ENCODE data around the gene KRT36. TPM values are rescaled to one million over a fixed set of nuclear protein-coding genes. Genes with fewer than 3 reads are reported as not detected.

The KRT36 gene
- polyA plus RNA-seq (2013) = not detected in 2 replicates

DNA sequence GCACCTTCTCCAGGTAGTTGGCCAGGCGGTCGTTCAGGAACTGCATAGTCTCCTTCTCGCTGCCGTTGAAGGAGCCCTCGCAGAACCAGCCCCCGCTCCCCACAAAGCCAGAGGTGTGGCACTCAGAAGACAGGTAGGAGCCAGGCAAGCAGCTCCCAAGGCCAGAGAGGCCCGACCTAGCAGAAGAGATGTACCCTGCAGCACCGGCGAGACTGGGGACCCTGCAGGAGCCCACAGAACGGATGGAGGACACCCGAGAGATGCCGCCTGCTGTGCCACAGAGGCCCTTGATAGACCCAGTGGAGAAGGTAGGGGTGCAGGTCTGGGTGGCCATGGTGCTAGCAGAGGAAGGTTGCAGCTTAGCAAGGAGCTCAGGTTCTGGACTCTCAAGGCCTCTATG is at the start of gene KRT36:
Gene KRT36 (minus strand): TSS at position 380 of the 400 bp plus-strand sequence. CDS start 46 bp downstream, at position 334.
- H2BK5ac ChIP-seq (ENCODE audit: low read depth, low read length, poor library complexity) = no peak within 1 kb of the TSS
- DNase-seq = no peak
- H2AFZ ChIP-seq (ENCODE audit: insufficient read depth, low read length, poor library complexity) = no peak within 1 kb of the TSS
- H3K23ac ChIP-seq (ENCODE audit: low read length) = no peak within 1 kb of the TSS
- H2AK5ac ChIP-seq (ENCODE audit: low read length) = no peak within 1 kb of the TSS
- H2BK120ac ChIP-seq (ENCODE audit: insufficient read depth, low read length, poor library complexity) = no peak within 1 kb of the TSS
- no peak within 1 kb of the TSS for H3K27ac ChIP-seq (ENCODE audit: low read depth, low read length)
- H3K79me1 ChIP-seq (ENCODE audit: low read length) = no peaks in the 10 kb centered on the region
- no peak within 1 kb of the TSS for H2BK12ac ChIP-seq (ENCODE audit: low read length)
- no peaks in the 10 kb centered on the region for H3K36me3 ChIP-seq (ENCODE audit: control insufficient read depth in 1 of 2, insufficient read depth in 2 of 2, low read length in 2 of 2)
- no peak within 1 kb of the TSS for H3K4me3 ChIP-seq (ENCODE audit: low read depth, low read length)
- no peak within 1 kb of the TSS for H3K9ac ChIP-seq (ENCODE audit: low read length)
- no CpG with 5 or more reads among the region's 12 CpGs for WGBS (ENCODE audit: extremely low coverage, insufficient coverage, insufficient read length)
- no peak within 1 kb of the TSS for H4K91ac ChIP-seq (ENCODE audit: low read depth, low read length)
- no peaks in the 10 kb centered on the region for H3K9me3 ChIP-seq (ENCODE audit: insufficient read depth, low read depth, low read length)
- H3K14ac ChIP-seq (ENCODE audit: low read length) = no peak within 1 kb of the TSS
- H4K8ac ChIP-seq (ENCODE audit: low read depth, low read length) = no peak within 1 kb of the TSS
- no peak within 1 kb of the TSS for H3K4ac ChIP-seq (ENCODE audit: low read depth, low read length)
- H4K12ac ChIP-seq (ENCODE audit: low read depth, low read length) = no peak within 1 kb of the TSS
- no peak within 1 kb of the TSS for H3K4me2 ChIP-seq (ENCODE audit: low read length)
- H3K18ac ChIP-seq (ENCODE audit: low read length) = no peak within 1 kb of the TSS
- H3K27me3 ChIP-seq (ENCODE audit: insufficient read depth, low read length) = no peaks in the 10 kb centered on the region
- no peaks in the 10 kb centered on the region for H3K79me2 ChIP-seq (ENCODE audit: control insufficient read depth, insufficient read depth, low read length, poor library complexity)
- no peaks in the 10 kb centered on the region for H3K4me1 ChIP-seq (ENCODE audit: control insufficient read depth in 1 of 2, insufficient read depth in 2 of 2, low read length in 2 of 2)

DNA sequence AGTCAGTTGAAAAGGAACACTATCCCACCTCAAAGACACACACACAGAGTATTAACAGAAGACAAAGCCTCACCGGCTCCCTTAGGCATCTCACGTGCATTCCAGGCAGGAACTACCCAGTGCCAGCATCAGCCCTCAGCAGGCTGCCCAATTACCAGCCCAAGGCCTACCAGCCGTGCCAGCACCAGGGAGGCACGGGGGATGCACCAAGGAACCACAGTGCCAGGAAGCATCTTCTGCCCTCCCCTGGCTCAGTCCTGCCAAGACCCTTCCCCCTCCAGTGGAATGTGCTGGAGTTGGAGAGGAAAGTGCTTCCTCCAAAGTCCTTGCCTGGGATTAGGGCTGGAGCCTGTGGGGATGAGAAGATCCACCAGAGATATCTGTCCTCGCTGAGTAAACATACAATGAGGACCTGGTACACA is 49.4 kb upstream of the KRT36 start:
- Histone ChIP-seq H3K18ac (ENCODE audit: low read length) (peak overlapping the region; percentile 79), H4K91ac (ENCODE audit: low read depth, low read length) (peak overlapping the region; percentile 82), H4K12ac (ENCODE audit: low read depth, low read length) (no peak overlapping the region), H4K8ac (ENCODE audit: low read depth, low read length) (peak overlapping the region; percentile 6), H2AK5ac (ENCODE audit: low read length) (peak overlapping the region; percentile 95), H3K27me3 (ENCODE audit: insufficient read depth, low read length) (no peaks in the 10 kb centered on the region), H3K36me3 (ENCODE audit: control insufficient read depth in 1 of 2, insufficient read depth in 2 of 2, low read length in 2 of 2) (no peaks in the 10 kb centered on the region), H3K4ac (ENCODE audit: low read depth, low read length) (peak overlapping the region; percentile 3), H3K9me3 (ENCODE audit: insufficient read depth, low read depth, low read length) (no peaks in the 10 kb centered on the region), H2BK12ac (ENCODE audit: low read length) (peak overlapping the region; percentile 67), H3K14ac (ENCODE audit: low read length) (peak overlapping the region; percentile 77), H3K79me1 (ENCODE audit: low read length) (peaks cover 27% of the 10 kb centered on the region), H3K4me1 (ENCODE audit: control insufficient read depth in 1 of 2, insufficient read depth in 2 of 2, low read length in 2 of 2) (peaks cover 43 to 54% of the 10 kb centered on the region in 2 experiments), H3K23ac (ENCODE audit: low read length) (no peak overlapping the region), H3K9ac (ENCODE audit: low read length) (no peak overlapping the region), H3K27ac (ENCODE audit: low read depth, low read length) (peak overlapping the region; percentile 56), H3K79me2 (ENCODE audit: control insufficient read depth, insufficient read depth, low read length, poor library complexity) (peaks cover 5% of the 10 kb centered on the region), H2BK120ac (ENCODE audit: insufficient read depth, low read length, poor library complexity) (peak overlapping the region; percentile 19), H3K4me3 (ENCODE audit: low read depth, low read length) (no peak overlapping the region), H3K4me2 (ENCODE audit: low read length) (no peak overlapping the region), H2BK5ac (ENCODE audit: low read depth, low read length, poor library complexity) (peak overlapping the region; percentile 61), H2AFZ (ENCODE audit: insufficient read depth, low read length, poor library complexity) (no peak overlapping the region)
- DNase-seq = peak in 1 of 2 donors; percentile 30
- WGBS (ENCODE audit: extremely low coverage, insufficient coverage, insufficient read length) = no CpG with 5 or more reads among the region's 5 CpGs

GRCh38 chr17:41538565-41538991 is 48.9 kb upstream of the KRT36 start:
- no peak overlapping the region for H3K4me2 ChIP-seq (ENCODE audit: low read length)
- no peak overlapping the region for H3K23ac ChIP-seq (ENCODE audit: low read length)
- peak overlapping the region; percentile 6 for H4K8ac ChIP-seq (ENCODE audit: low read depth, low read length)
- peak overlapping the region; percentile 61 for H2BK5ac ChIP-seq (ENCODE audit: low read depth, low read length, poor library complexity)
- no CpG with 5 or more reads among the region's 5 CpGs for WGBS (ENCODE audit: extremely low coverage, insufficient coverage, insufficient read length)
- H3K4me1 ChIP-seq (ENCODE audit: control insufficient read depth in 1 of 2, insufficient read depth in 2 of 2, low read length in 2 of 2) = peaks cover 43 to 54% of the 10 kb centered on the region in 2 experiments
- H3K14ac ChIP-seq (ENCODE audit: low read length) = peak overlapping the region; percentile 39
- peak overlapping the region; percentile 3 for H3K4ac ChIP-seq (ENCODE audit: low read depth, low read length)
- H3K18ac ChIP-seq (ENCODE audit: low read length) = peak overlapping the region; percentile 16
- H4K12ac ChIP-seq (ENCODE audit: low read depth, low read length) = no peak overlapping the region
- peaks cover 27% of the 10 kb centered on the region for H3K79me1 ChIP-seq (ENCODE audit: low read length)
- peak overlapping the region; percentile 67 for H2BK12ac ChIP-seq (ENCODE audit: low read length)
- H2AK5ac ChIP-seq (ENCODE audit: low read length) = no peak overlapping the region
- peaks cover 5% of the 10 kb centered on the region for H3K79me2 ChIP-seq (ENCODE audit: control insufficient read depth, insufficient read depth, low read length, poor library complexity)
- peak overlapping the region; percentile 19 for H2BK120ac ChIP-seq (ENCODE audit: insufficient read depth, low read length, poor library complexity)
- DNase-seq = no peak
- no peak overlapping the region for H2AFZ ChIP-seq (ENCODE audit: insufficient read depth, low read length, poor library complexity)
- H3K36me3 ChIP-seq (ENCODE audit: control insufficient read depth in 1 of 2, insufficient read depth in 2 of 2, low read length in 2 of 2) = no peaks in the 10 kb centered on the region
- no peaks in the 10 kb centered on the region for H3K9me3 ChIP-seq (ENCODE audit: insufficient read depth, low read depth, low read length)
- H4K91ac ChIP-seq (ENCODE audit: low read depth, low read length) = peak overlapping the region; percentile 82
- no peaks in the 10 kb centered on the region for H3K27me3 ChIP-seq (ENCODE audit: insufficient read depth, low read length)
- peak overlapping the region; percentile 56 for H3K27ac ChIP-seq (ENCODE audit: low read depth, low read length)
- H3K9ac ChIP-seq (ENCODE audit: low read length) = no peak overlapping the region
- H3K4me3 ChIP-seq (ENCODE audit: low read depth, low read length) = no peak overlapping the region

GRCh38 chr17:41537990-41538389 is 48.3 kb upstream of the KRT36 start:
- Histone ChIP-seq H2AFZ (ENCODE audit: insufficient read depth, low read length, poor library complexity) (no peak overlapping the region), H3K9me3 (ENCODE audit: insufficient read depth, low read depth, low read length) (no peaks in the 10 kb centered on the region), H4K8ac (ENCODE audit: low read depth, low read length) (peak overlapping the region; percentile 49), H3K4me2 (ENCODE audit: low read length) (no peak overlapping the region), H2AK5ac (ENCODE audit: low read length) (peak overlapping the region; percentile 61), H3K79me2 (ENCODE audit: control insufficient read depth, insufficient read depth, low read length, poor library complexity) (peaks cover 5% of the 10 kb centered on the region), H3K4ac (ENCODE audit: low read depth, low read length) (no peak overlapping the region), H2BK12ac (ENCODE audit: low read length) (peak overlapping the region; percentile 88), H3K27ac (ENCODE audit: low read depth, low read length) (peak overlapping the region; percentile 84), H3K27me3 (ENCODE audit: insufficient read depth, low read length) (no peaks in the 10 kb centered on the region), H2BK5ac (ENCODE audit: low read depth, low read length, poor library complexity) (peak overlapping the region; percentile 77), H3K79me1 (ENCODE audit: low read length) (peaks cover 27% of the 10 kb centered on the region), H3K9ac (ENCODE audit: low read length) (no peak overlapping the region), H3K4me3 (ENCODE audit: low read depth, low read length) (no peak overlapping the region), H4K91ac (ENCODE audit: low read depth, low read length) (peak overlapping the region; percentile 96), H3K23ac (ENCODE audit: low read length) (no peak overlapping the region), H4K12ac (ENCODE audit: low read depth, low read length) (no peak overlapping the region), H3K14ac (ENCODE audit: low read length) (peak overlapping the region; percentile 84), H3K36me3 (ENCODE audit: control insufficient read depth in 1 of 2, insufficient read depth in 2 of 2, low read length in 2 of 2) (no peaks in the 10 kb centered on the region), H2BK120ac (ENCODE audit: insufficient read depth, low read length, poor library complexity) (peak overlapping the region; percentile 94), H3K4me1 (ENCODE audit: control insufficient read depth in 1 of 2, insufficient read depth in 2 of 2, low read length in 2 of 2) (peaks cover 45 to 54% of the 10 kb centered on the region in 2 experiments), H3K18ac (ENCODE audit: low read length) (peak overlapping the region; percentile 46)
- DNase-seq = peak; percentile 60 to 81
- no CpG with 5 or more reads among the region's 9 CpGs for WGBS (ENCODE audit: extremely low coverage, insufficient coverage, insufficient read length)
